Heart left ventricle (tissue), 13 donors: ENCODE measurements around the gene KCTD5.

Source experiments
- CTCF ChIP-seq, 12 donors: fragments of 200-600 bp; sonication (generic) in 4 of 12; IDR thresholded peaks; one replicate each; pipeline versions ENCODE4 v1.5.0 to v1.8.0; 2018 to 2022; ENCODE audit warnings: antibody characterized with exemption in 12 of 12, mild to moderate bottlenecking in 5 of 12
- POLR2A ChIP-seq, 2 donors: fragments of 450-650 bp; IDR thresholded peaks; one replicate each; pipeline ENCODE4 v1.6.1; 2017; ENCODE audit warnings: antibody characterized with exemption in 2 of 2, mild to moderate bottlenecking in 2 of 2, moderate library complexity in 2 of 2
- donor health status: ischemic (EF 13 %, LVEDD 7.1; RV severe dilation, severe dysfunction).
- donor health status: DM: no; HTN: yes; CAD: no.
- donor health status: DM: no; HTN: no; CAD: no.
- donor health status: ischemic (EF 25% LVEDD 6.9; RV normal size, moderate dysfunction).
- donor health status: ischemic (EF 25% LVEDD 5.7; RV mildly dilated, moderate dysfunction).
- donor health status: ischemic (EF 35%, LVEDD 5.7; RV mildly dilated, moderate dysfunction).
- donor health status: nonischemic (EF 11% LVEDD 7.7; RV severe dilation, severe dysfunction).
- donor health status: DM: yes; HTN: yes; CAD: no.
- donor health status: PGD.
- donor health status: ischemic (EF 29% LVEDD 5.4; RV normal size, mild dysfunction).
- donor health status: nonischemic (EF 23%, LVEDD 6.1; RV moderate dilation, normal function).

GRCh38 chr16:2720064-2720457, 37.7 kb downstream of the KCTD5 start, which contains the start of gene PRSS27:
- TF ChIP-seq CTCF (IDR thresholded peaks at IDR 0.05) (no peak), POLR2A (IDR thresholded peaks at IDR 0.05) (no peak)
